ENCODE results near the gene C6orf52. TPM values are rescaled to one million over a fixed set of nuclear protein-coding genes. Genes with fewer than 3 reads are reported as not detected.

C6orf52 gene
- total and polyA plus RNA-seq, 2 experiments from 2014 or later = 0.75 TPM; not detected in 1

DNA sequence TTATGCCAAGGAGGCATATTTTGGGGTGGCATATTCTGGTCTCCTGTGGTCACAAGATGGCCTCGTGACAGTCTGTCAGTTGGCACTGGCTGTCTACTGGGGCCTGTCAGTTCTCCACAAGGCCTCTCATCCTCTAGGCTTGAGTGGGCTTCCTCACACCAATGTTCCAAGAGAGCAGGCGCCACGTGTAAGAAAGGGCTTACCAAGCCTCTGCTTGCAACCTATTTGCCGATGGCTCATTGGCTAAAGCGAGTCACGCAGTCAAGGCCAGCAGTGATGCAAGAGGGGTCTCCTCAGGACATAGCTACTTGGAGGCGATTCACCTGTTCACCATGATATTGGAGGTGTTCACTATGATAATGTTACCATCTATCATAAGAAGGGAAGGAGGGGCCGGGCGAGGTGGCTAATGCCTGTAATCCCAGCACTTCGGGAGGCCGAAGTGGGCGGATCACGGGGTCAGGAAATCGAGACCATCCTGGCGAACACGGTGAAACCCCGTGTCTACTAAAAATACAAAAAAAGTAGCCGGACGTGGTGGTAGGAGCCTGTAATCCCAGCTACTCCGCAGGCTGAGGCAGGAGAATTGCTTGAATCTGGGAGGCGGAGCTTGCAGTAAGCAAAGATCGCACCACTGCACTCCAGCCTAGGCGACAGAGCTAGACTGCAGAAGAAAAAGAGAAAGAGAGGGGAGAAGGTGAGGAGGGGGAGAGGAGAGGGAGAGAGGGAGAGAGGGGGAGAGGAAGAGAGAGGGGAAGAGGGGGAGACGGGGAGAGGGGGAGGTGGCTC lies 35.3 kb downstream of the C6orf52 start:
- H2AFZ ChIP-seq = no peak overlapping the region
- no peaks in the 10 kb centered on the region for H4K20me1 ChIP-seq (ENCODE audit: insufficient read depth)
- DNase-seq = no peak
- no peaks in the 10 kb centered on the region for H3K9me2 ChIP-seq (ENCODE audit: insufficient read depth)
- H3K36me3 ChIP-seq (ENCODE audit: low read depth) = no peaks in the 10 kb centered on the region
- H3K9ac ChIP-seq = no peak overlapping the region
- no peaks in the 10 kb centered on the region for H3K79me2 ChIP-seq (ENCODE audit: insufficient read depth)
- no peak for TF ChIP-seq EZH2 (IDR thresholded peaks at IDR 0.05; ENCODE audit: insufficient read depth, poor library complexity, severe bottlenecking)
- TF ChIP-seq EZH2phosphoT487 (IDR thresholded peaks at IDR 0.05; ENCODE audit: insufficient read depth, low read depth) = no peak
- H3K27me3 ChIP-seq (replicated peaks; ENCODE audit: insufficient read depth) = no peaks in the 10 kb centered on the region
- no peaks in the 10 kb centered on the region for H3K9me3 ChIP-seq (ENCODE audit: low read depth)
- no peaks in the 10 kb centered on the region for H3F3A ChIP-seq (ENCODE audit: insufficient read depth)
- no peaks in the 10 kb centered on the region for H3K4me1 ChIP-seq (ENCODE audit: insufficient read depth)
- 59 to 68% methylated on average over 22 to 24 of the region's 24 CpGs for WGBS, 2 experiments (ENCODE audit: low coverage in 1 of 2, low lambda C conversion rate in 2 of 2, missing lambda C conversion rate in 2 of 2)
- no peak overlapping the region for H3K27ac ChIP-seq
- in situ Hi-C loops (cut with MboI) = no loop called here
- H3K4me3 ChIP-seq = no peak overlapping the region
- H3K4me2 ChIP-seq (ENCODE audit: unreplicated experiment) = no peak overlapping the region

GRCh38 chr6:10655508-10656055 lies 38.8 kb downstream of the C6orf52 start:
- H3K9me3 ChIP-seq (ENCODE audit: low read depth) = no peaks in the 10 kb centered on the region
- H3K4me2 ChIP-seq (ENCODE audit: unreplicated experiment) = no peak overlapping the region
- H3K9ac ChIP-seq = no peak overlapping the region
- H4K20me1 ChIP-seq (ENCODE audit: insufficient read depth) = no peaks in the 10 kb centered on the region
- H3K27me3 ChIP-seq (replicated peaks; ENCODE audit: insufficient read depth) = no peaks in the 10 kb centered on the region
- H3K27ac ChIP-seq = no peak overlapping the region
- H3K79me2 ChIP-seq (ENCODE audit: insufficient read depth) = no peaks in the 10 kb centered on the region
- in situ Hi-C loops (cut with MboI) = no loop called here
- 37 to 41% methylated on average over 12 of the region's 12 CpGs for WGBS, 2 experiments (ENCODE audit: low coverage in 1 of 2, low lambda C conversion rate in 2 of 2, missing lambda C conversion rate in 2 of 2)
- DNase-seq = no peak
- H3K4me1 ChIP-seq (ENCODE audit: insufficient read depth) = no peaks in the 10 kb centered on the region
- no peak overlapping the region for H2AFZ ChIP-seq
- TF ChIP-seq EZH2phosphoT487 (IDR thresholded peaks at IDR 0.05; ENCODE audit: insufficient read depth, low read depth) (no peak), EZH2 (IDR thresholded peaks at IDR 0.05; ENCODE audit: insufficient read depth, poor library complexity, severe bottlenecking) (no peak)
- no peaks in the 10 kb centered on the region for H3K36me3 ChIP-seq (ENCODE audit: low read depth)
- H3F3A ChIP-seq (ENCODE audit: insufficient read depth) = no peaks in the 10 kb centered on the region
- no peaks in the 10 kb centered on the region for H3K9me2 ChIP-seq (ENCODE audit: insufficient read depth)
- no peak overlapping the region for H3K4me3 ChIP-seq

GRCh38 chr6:10644225-10644624 lies 50.2 kb downstream of the C6orf52 start:
- no peak overlapping the region for H3K27ac ChIP-seq
- no peaks in the 10 kb centered on the region for H3K36me3 ChIP-seq (ENCODE audit: low read depth)
- H3F3A ChIP-seq (ENCODE audit: insufficient read depth) = no peaks in the 10 kb centered on the region
- no peak overlapping the region for H2AFZ ChIP-seq
- H3K9me3 ChIP-seq (ENCODE audit: low read depth) = no peaks in the 10 kb centered on the region
- H3K4me3 ChIP-seq = no peak overlapping the region
- H4K20me1 ChIP-seq (ENCODE audit: insufficient read depth) = no peaks in the 10 kb centered on the region
- WGBS, 2 experiments (ENCODE audit: low coverage in 1 of 2, low lambda C conversion rate in 2 of 2, missing lambda C conversion rate in 2 of 2) = 33 to 40% methylated on average over 1 of the region's 1 CpG
- no peaks in the 10 kb centered on the region for H3K9me2 ChIP-seq (ENCODE audit: insufficient read depth)
- no peak for DNase-seq
- H3K4me1 ChIP-seq (ENCODE audit: insufficient read depth) = no peaks in the 10 kb centered on the region
- H3K9ac ChIP-seq = no peak overlapping the region
- TF ChIP-seq EZH2phosphoT487 (IDR thresholded peaks at IDR 0.05; ENCODE audit: insufficient read depth, low read depth) (no peak), EZH2 (IDR thresholded peaks at IDR 0.05; ENCODE audit: insufficient read depth, poor library complexity, severe bottlenecking) (no peak)
- H3K4me2 ChIP-seq (ENCODE audit: unreplicated experiment) = no peak overlapping the region
- no peaks in the 10 kb centered on the region for H3K27me3 ChIP-seq (replicated peaks; ENCODE audit: insufficient read depth)
- no peaks in the 10 kb centered on the region for H3K79me2 ChIP-seq (ENCODE audit: insufficient read depth)
- in situ Hi-C loops (cut with MboI) = no loop called here

DNA sequence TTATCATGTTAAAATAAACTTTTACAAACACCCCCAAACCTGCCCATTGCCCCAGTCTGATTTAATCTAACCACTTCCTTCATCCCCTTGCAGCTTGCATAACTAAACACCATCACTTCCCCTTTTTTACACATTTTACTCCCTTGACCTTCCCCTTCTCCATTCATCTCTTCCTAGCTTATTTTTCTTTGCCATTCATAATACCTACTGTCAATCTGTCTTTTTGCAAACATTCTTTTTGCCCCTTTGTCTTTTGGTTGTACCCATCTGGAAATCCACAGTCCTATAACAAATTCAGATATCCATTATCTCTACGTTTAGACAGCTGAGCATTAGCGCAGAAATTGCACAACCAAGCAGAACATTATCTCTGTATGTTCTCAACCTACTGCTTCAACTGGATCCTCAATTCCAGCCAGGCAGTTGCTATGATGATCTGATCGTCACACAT lies 51.2 kb downstream of the C6orf52 start:
- Histone ChIP-seq H3K27me3 (replicated peaks; ENCODE audit: insufficient read depth) (no peaks in the 10 kb centered on the region), H3K4me1 (ENCODE audit: insufficient read depth) (no peaks in the 10 kb centered on the region), H3K4me2 (ENCODE audit: unreplicated experiment) (no peak overlapping the region), H3K9me3 (ENCODE audit: low read depth) (no peaks in the 10 kb centered on the region), H3K9ac (no peak overlapping the region), H3K9me2 (ENCODE audit: insufficient read depth) (no peaks in the 10 kb centered on the region), H2AFZ (no peak overlapping the region), H3K4me3 (no peak overlapping the region), H3F3A (ENCODE audit: insufficient read depth) (no peaks in the 10 kb centered on the region), H3K79me2 (ENCODE audit: insufficient read depth) (no peaks in the 10 kb centered on the region), H4K20me1 (ENCODE audit: insufficient read depth) (no peaks in the 10 kb centered on the region), H3K36me3 (ENCODE audit: low read depth) (no peaks in the 10 kb centered on the region), H3K27ac (no peak overlapping the region)
- 50 to 52% methylated on average over 3 of the region's 3 CpGs for WGBS, 2 experiments (ENCODE audit: low coverage in 1 of 2, low lambda C conversion rate in 2 of 2, missing lambda C conversion rate in 2 of 2)
- DNase-seq = no peak
- in situ Hi-C loops (cut with MboI) = no loop called here
- no peak for TF ChIP-seq EZH2 (IDR thresholded peaks at IDR 0.05; ENCODE audit: insufficient read depth, poor library complexity, severe bottlenecking)
- TF ChIP-seq EZH2phosphoT487 (IDR thresholded peaks at IDR 0.05; ENCODE audit: insufficient read depth, low read depth) = no peak
